Upper lobe of left lung (tissue), 4 donors: ENCODE data around the gene SSPN.

Source experiments
- CTCF ChIP-seq, 6 experiments: fragments of 450-650 bp in 4 of 6; fragments of 200-600 bp in 2 of 6; sonication (generic) in 2 of 6; IDR thresholded peaks; one replicate each; pipeline ENCODE4 v1.5.1; 2016 to 2019; ENCODE audit warnings: antibody characterized with exemption in 6 of 6
- POLR2A ChIP-seq, 4 donors: fragments of 450-650 bp; IDR thresholded peaks; one replicate each; pipeline ENCODE4 v1.5.1; 2016 to 2017; ENCODE audit warnings: antibody characterized with exemption in 4 of 4, mild to moderate bottlenecking in 2 of 4

DNA sequence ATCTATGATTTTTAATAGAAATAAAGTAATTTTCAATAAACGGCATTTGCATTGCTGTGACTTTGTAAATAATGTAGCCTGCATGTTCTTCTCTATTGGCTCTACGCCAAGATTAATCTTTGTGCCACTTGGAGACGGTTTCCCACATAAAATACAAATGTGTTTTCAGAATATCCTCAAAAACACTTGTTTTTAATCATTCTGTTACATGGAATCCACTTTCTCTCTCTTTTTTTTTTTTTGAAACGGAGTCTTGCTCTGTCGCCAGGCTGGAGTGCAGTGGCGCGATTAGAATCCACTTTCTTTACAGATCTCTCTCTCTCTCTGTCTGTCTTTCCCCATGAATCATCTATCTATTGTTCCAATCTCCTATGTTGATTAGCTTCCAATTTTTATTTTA lies 22.8 kb upstream of the SSPN start:
- TF ChIP-seq POLR2A (IDR thresholded peaks at IDR 0.05) (no peak), CTCF (IDR thresholded peaks at IDR 0.05) (no peak)
